HL-60 (cell line): Measurements from ENCODE around the gene TRAPPC14.

Experiments
- DNase-seq, 2 experiments: peaks; one replicate each; pipeline ENCODE4 v3.0.0-alpha.2; 2010 to 2020; ENCODE audit warnings: low read depth in 1 of 2, low spot score in 1 of 2
- H3K27ac ChIP-seq: fragments of 250-450 bp; sonication (Bioruptor Pico); replicated peaks from 2 replicates; pipeline ENCODE4 v1.5.1; 2020; ENCODE audit warnings: mild to moderate bottlenecking, moderate library complexity
- H3K27me3 ChIP-seq: fragments of 250-450 bp; sonication (Bioruptor Pico); 2 replicates; pipeline ENCODE4 v1.5.1; 2021; ENCODE audit warnings: mild to moderate bottlenecking, moderate library complexity; ENCODE audit not compliant: insufficient read depth, poor library complexity, severe bottlenecking
- H3K4me3 ChIP-seq: replicated peaks from 2 replicates; pipeline ENCODE4 v1.5.1; 2011; ENCODE audit warnings: mild to moderate bottlenecking, control low read depth, low read length; ENCODE audit not compliant: insufficient read depth
- CTCF ChIP-seq: IDR thresholded peaks from one replicate; pipeline ENCODE4 v1.5.1; 2011; ENCODE audit warnings: low read length, control low read depth, inconsistent platforms; ENCODE audit not compliant: insufficient read depth
- GABPA ChIP-seq: IDR thresholded peaks from 2 replicates; pipeline ENCODE4 v1.6.1; 2012; ENCODE audit warnings: low read depth
- POLR2AphosphoS5 ChIP-seq: IDR thresholded peaks from 2 replicates; pipeline ENCODE4 v1.6.1; 2012; ENCODE audit warnings: low read depth
- SPI1 ChIP-seq: IDR thresholded peaks from 2 replicates; pipeline ENCODE4 v1.6.1; 2012; ENCODE audit warnings: low read depth, mild to moderate bottlenecking, borderline replicate concordance
- TF ChIP-seq, protein P1 (sequence below): IDR thresholded peaks from 2 replicates; pipeline ENCODE4 v1.6.1; 2012; ENCODE audit warnings: low read depth; ENCODE audit not compliant: insufficient replicate concordance

Gene TRAPPC14

GRCh38 chr7:100166970-100167911 is 8.7 kb upstream of the TRAPPC14 start:
- no peak for TF ChIP-seq CTCF
- TF ChIP-seq, protein P1, sequence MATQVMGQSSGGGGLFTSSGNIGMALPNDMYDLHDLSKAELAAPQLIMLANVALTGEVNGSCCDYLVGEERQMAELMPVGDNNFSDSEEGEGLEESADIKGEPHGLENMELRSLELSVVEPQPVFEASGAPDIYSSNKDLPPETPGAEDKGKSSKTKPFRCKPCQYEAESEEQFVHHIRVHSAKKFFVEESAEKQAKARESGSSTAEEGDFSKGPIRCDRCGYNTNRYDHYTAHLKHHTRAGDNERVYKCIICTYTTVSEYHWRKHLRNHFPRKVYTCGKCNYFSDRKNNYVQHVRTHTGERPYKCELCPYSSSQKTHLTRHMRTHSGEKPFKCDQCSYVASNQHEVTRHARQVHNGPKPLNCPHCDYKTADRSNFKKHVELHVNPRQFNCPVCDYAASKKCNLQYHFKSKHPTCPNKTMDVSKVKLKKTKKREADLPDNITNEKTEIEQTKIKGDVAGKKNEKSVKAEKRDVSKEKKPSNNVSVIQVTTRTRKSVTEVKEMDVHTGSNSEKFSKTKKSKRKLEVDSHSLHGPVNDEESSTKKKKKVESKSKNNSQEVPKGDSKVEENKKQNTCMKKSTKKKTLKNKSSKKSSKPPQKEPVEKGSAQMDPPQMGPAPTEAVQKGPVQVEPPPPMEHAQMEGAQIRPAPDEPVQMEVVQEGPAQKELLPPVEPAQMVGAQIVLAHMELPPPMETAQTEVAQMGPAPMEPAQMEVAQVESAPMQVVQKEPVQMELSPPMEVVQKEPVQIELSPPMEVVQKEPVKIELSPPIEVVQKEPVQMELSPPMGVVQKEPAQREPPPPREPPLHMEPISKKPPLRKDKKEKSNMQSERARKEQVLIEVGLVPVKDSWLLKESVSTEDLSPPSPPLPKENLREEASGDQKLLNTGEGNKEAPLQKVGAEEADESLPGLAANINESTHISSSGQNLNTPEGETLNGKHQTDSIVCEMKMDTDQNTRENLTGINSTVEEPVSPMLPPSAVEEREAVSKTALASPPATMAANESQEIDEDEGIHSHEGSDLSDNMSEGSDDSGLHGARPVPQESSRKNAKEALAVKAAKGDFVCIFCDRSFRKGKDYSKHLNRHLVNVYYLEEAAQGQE, result no peak
- no peak for TF ChIP-seq POLR2AphosphoS5
- no peak for TF ChIP-seq SPI1
- no peak for TF ChIP-seq GABPA
- no peak for DNase-seq
- H3K27me3 ChIP-seq, result peaks cover 24% of the 10 kb centered on the region
- H3K4me3 ChIP-seq, result no peak overlapping the region
- no peak overlapping the region for H3K27ac ChIP-seq

DNA sequence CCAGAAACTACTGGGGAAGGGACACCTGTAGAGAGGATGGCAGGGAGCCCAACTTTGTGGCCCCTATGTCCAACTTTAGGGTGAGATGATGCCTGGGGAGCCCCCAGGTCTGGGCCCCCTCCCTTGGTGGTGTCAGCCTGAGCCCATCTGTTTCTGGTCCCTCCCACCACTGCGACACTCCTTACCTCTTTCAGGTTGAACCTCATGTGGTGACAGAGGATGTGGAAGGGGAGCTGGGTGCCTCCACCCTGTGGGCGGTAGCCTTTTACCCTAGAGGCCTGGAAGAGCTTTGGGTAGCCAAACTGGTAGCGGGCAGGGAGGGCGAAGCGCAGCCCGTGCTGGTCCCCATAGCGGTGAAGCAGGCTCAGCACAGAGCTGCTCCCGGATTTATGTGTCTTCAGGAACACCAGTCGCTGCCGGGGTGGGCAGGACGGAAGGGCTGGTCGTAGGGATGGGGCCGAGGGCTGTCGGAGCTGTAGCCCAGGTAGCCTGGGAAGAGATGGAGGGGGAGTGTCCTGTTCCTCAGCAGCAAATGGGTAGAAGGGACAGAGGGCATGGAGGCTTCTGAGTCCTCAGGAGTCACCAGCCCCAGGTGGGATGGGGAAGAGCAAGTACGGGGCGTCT is 7.9 kb upstream of the TRAPPC14 start:
- no peak overlapping the region for H3K4me3 ChIP-seq
- peaks cover 20% of the 10 kb centered on the region for H3K27me3 ChIP-seq
- no peak for DNase-seq
- H3K27ac ChIP-seq, result no peak overlapping the region
- no peak for TF ChIP-seq POLR2AphosphoS5
- TF ChIP-seq CTCF, result no peak
- no peak for TF ChIP-seq SPI1
- no peak for TF ChIP-seq GABPA
- TF ChIP-seq, protein P1, result no peak

- TF ChIP-seq SPI1 (no peak), POLR2AphosphoS5 (no peak), GABPA (no peak), CTCF (no peak)
- Histone ChIP-seq H3K27ac (no peak overlapping the region), H3K4me3 (no peak overlapping the region), H3K27me3 (peaks cover 17% of the 10 kb centered on the region)
- no peak for DNase-seq
Observed at GRCh38 chr7:100163871-100164270, 5.3 kb upstream of the TRAPPC14 start.
